GM12872 (cell line): ENCODE results near the gene RALY.

Experiments used
- CTCF ChIP-seq: IDR thresholded peaks from 3 replicates; pipeline ENCODE4 v1.5.1; 2011; ENCODE audit warnings: low read depth, mild to moderate bottlenecking, low read length, moderate library complexity; ENCODE audit not compliant: insufficient read depth

The RALY gene

GRCh38 chr20:34016736-34017135 is 23.0 kb downstream of the RALY start:
- no peak for TF ChIP-seq CTCF

GRCh38 chr20:34017610-34018009 is 23.9 kb downstream of the RALY start:
- TF ChIP-seq CTCF, result no peak

- no peak for TF ChIP-seq CTCF
Observed at GRCh38 chr20:34018166-34018565, 24.5 kb downstream of the RALY start.

- peak; percentile 53 for TF ChIP-seq CTCF
Observed at GRCh38 chr20:34022151-34022838, 28.6 kb downstream of the RALY start.

- TF ChIP-seq CTCF, result no peak
Observed at GRCh38 chr20:34022839-34023234, 29.1 kb downstream of the RALY start.

GRCh38 chr20:34023937-34024722 is 30.4 kb downstream of the RALY start:
- no peak for TF ChIP-seq CTCF

- TF ChIP-seq CTCF, result no peak
Observed at GRCh38 chr20:34024723-34025351, 31.1 kb downstream of the RALY start.
